Muscle layer of colon (tissue), 2 donors: ENCODE results near the gene SMARCD3.

Source experiments
- H3K27ac ChIP-seq: one replicate; pipeline ENCODE4 v1.7.0; 2013; ENCODE audit warnings: low read depth, mild to moderate bottlenecking, low read length, moderate library complexity
- H3K27me3 ChIP-seq, 2 donors: one replicate each; pipeline ENCODE4 v1.7.0; 2013; ENCODE audit warnings: low read length in 2 of 2, mild to moderate bottlenecking in 2 of 2; ENCODE audit not compliant: insufficient read depth in 2 of 2, control insufficient read depth in 1 of 2
- H3K36me3 ChIP-seq: one replicate; pipeline ENCODE4 v1.7.0; 2013; ENCODE audit warnings: mild to moderate bottlenecking, low read length; ENCODE audit not compliant: insufficient read depth
- H3K4me1 ChIP-seq: one replicate; pipeline ENCODE4 v1.7.0; 2013; ENCODE audit warnings: mild to moderate bottlenecking, low read length; ENCODE audit not compliant: insufficient read depth
- H3K4me3 ChIP-seq, 2 donors: one replicate each; pipeline ENCODE4 v1.7.0; 2013; ENCODE audit warnings: low read length in 2 of 2, low read depth in 1 of 2, mild to moderate bottlenecking in 1 of 2, moderate library complexity in 1 of 2
- H3K9ac ChIP-seq: one replicate; pipeline ENCODE4 v1.7.0; 2013; ENCODE audit warnings: low read length
- H3K9me3 ChIP-seq: one replicate; pipeline ENCODE4 v1.7.0; 2013; ENCODE audit warnings: mild to moderate bottlenecking, low read length
- donor health status: abdominal sarcoma.
- donor health status: Adenocarcinoma of cecum.

Gene SMARCD3

GRCh38 chr7:151271699-151272355 lies 23.3 kb upstream of the SMARCD3 start:
- Histone ChIP-seq H3K27ac (no peak overlapping the region), H3K4me3 (no peak overlapping the region), H3K9ac (no peak overlapping the region)

GRCh38 chr7:151269511-151269910 lies 21.0 kb upstream of the SMARCD3 start:
- no peak overlapping the region for H3K4me3 ChIP-seq

More at GRCh38 chr7:151271699-151272355, 23.3 kb upstream of the SMARCD3 start:
- H3K27me3 ChIP-seq: no peaks in the 10 kb centered on the region
- H3K4me1 ChIP-seq: peaks cover 17% of the 10 kb centered on the region
- no peaks in the 10 kb centered on the region for H3K9me3 ChIP-seq
- no peaks in the 10 kb centered on the region for H3K36me3 ChIP-seq

GRCh38 chr7:151265351-151265931 lies 16.9 kb upstream of the SMARCD3 start:
- Histone ChIP-seq H3K36me3 (no peaks in the 10 kb centered on the region), H3K4me1 (no peaks in the 10 kb centered on the region), H3K27me3 (no peaks in the 10 kb centered on the region), H3K9ac (no peak overlapping the region), H3K9me3 (no peaks in the 10 kb centered on the region), H3K4me3 (no peak overlapping the region), H3K27ac (no peak overlapping the region)

More at GRCh38 chr7:151269511-151269910, 21.0 kb upstream of the SMARCD3 start:
- no peaks in the 10 kb centered on the region for H3K36me3 ChIP-seq
- no peak overlapping the region for H3K27ac ChIP-seq
- H3K9me3 ChIP-seq: no peaks in the 10 kb centered on the region
- H3K4me1 ChIP-seq: peaks cover 7% of the 10 kb centered on the region
- H3K27me3 ChIP-seq: no peaks in the 10 kb centered on the region
- H3K9ac ChIP-seq: no peak overlapping the region

- no peak overlapping the region for H3K4me3 ChIP-seq
- H3K36me3 ChIP-seq: no peaks in the 10 kb centered on the region
- no peaks in the 10 kb centered on the region for H3K27me3 ChIP-seq
- no peaks in the 10 kb centered on the region for H3K9me3 ChIP-seq
- H3K27ac ChIP-seq: no peak overlapping the region
- no peaks in the 10 kb centered on the region for H3K4me1 ChIP-seq
- no peak overlapping the region for H3K9ac ChIP-seq
Observed at GRCh38 chr7:151264615-151265014, 16.1 kb upstream of the SMARCD3 start.

- H3K27ac ChIP-seq: no peak overlapping the region
- no peaks in the 10 kb centered on the region for H3K4me1 ChIP-seq
- no peaks in the 10 kb centered on the region for H3K27me3 ChIP-seq
Observed at GRCh38 chr7:151261529-151261928, 13.0 kb upstream of the SMARCD3 start.

GRCh38 chr7:151260883-151261282 lies 12.4 kb upstream of the SMARCD3 start:
- Histone ChIP-seq H3K27me3 (no peaks in the 10 kb centered on the region), H3K9ac (no peak overlapping the region), H3K4me1 (no peaks in the 10 kb centered on the region), H3K4me3 (no peak overlapping the region), H3K27ac (no peak overlapping the region), H3K9me3 (no peaks in the 10 kb centered on the region), H3K36me3 (no peaks in the 10 kb centered on the region)

More at GRCh38 chr7:151261529-151261928, 13.0 kb upstream of the SMARCD3 start:
- Histone ChIP-seq H3K4me3 (no peak overlapping the region), H3K9ac (no peak overlapping the region), H3K36me3 (no peaks in the 10 kb centered on the region), H3K9me3 (no peaks in the 10 kb centered on the region)

- no peaks in the 10 kb centered on the region for H3K9me3 ChIP-seq
- no peak overlapping the region for H3K4me3 ChIP-seq
- H3K9ac ChIP-seq: no peak overlapping the region
- H3K36me3 ChIP-seq: no peaks in the 10 kb centered on the region
- H3K27ac ChIP-seq: no peak overlapping the region
- H3K4me1 ChIP-seq: no peaks in the 10 kb centered on the region
- H3K27me3 ChIP-seq: no peaks in the 10 kb centered on the region
Observed at GRCh38 chr7:151260471-151260870, 12.0 kb upstream of the SMARCD3 start.

- no peaks in the 10 kb centered on the region for H3K9me3 ChIP-seq
- H3K36me3 ChIP-seq: no peaks in the 10 kb centered on the region
- H3K4me3 ChIP-seq: no peak overlapping the region
- no peaks in the 10 kb centered on the region for H3K27me3 ChIP-seq
- no peak overlapping the region for H3K27ac ChIP-seq
- H3K4me1 ChIP-seq: peaks cover 5% of the 10 kb centered on the region
- H3K9ac ChIP-seq: no peak overlapping the region
Observed at GRCh38 chr7:151257990-151258389, 9.5 kb upstream of the SMARCD3 start.

- Histone ChIP-seq H3K9ac (no peak overlapping the region), H3K36me3 (no peaks in the 10 kb centered on the region), H3K4me3 (no peak overlapping the region), H3K27me3 (no peaks in the 10 kb centered on the region), H3K4me1 (peaks cover 12% of the 10 kb centered on the region), H3K9me3 (no peaks in the 10 kb centered on the region), H3K27ac (no peak overlapping the region)
Observed at GRCh38 chr7:151256410-151257045, 8.0 kb upstream of the SMARCD3 start.

GRCh38 chr7:151255390-151255789 lies 6.9 kb upstream of the SMARCD3 start:
- no peak overlapping the region for H3K4me3 ChIP-seq
- H3K4me1 ChIP-seq: peaks cover 22% of the 10 kb centered on the region
- no peaks in the 10 kb centered on the region for H3K9me3 ChIP-seq
- H3K36me3 ChIP-seq: no peaks in the 10 kb centered on the region
- H3K27me3 ChIP-seq: no peaks in the 10 kb centered on the region
- H3K9ac ChIP-seq: no peak overlapping the region
- no peak overlapping the region for H3K27ac ChIP-seq

- no peak overlapping the region for H3K27ac ChIP-seq
- no peak overlapping the region for H3K9ac ChIP-seq
- H3K9me3 ChIP-seq: no peaks in the 10 kb centered on the region
- no peaks in the 10 kb centered on the region for H3K27me3 ChIP-seq
- peaks cover 27% of the 10 kb centered on the region for H3K4me1 ChIP-seq
- no peak overlapping the region for H3K4me3 ChIP-seq
- H3K36me3 ChIP-seq: no peaks in the 10 kb centered on the region
Observed at GRCh38 chr7:151254851-151255250, 6.4 kb upstream of the SMARCD3 start.
